Amniotic epithelial cell (primary cell): Measurements from ENCODE around the gene FOXD3.

Experiments used
- DNase-seq: peaks from one replicate; pipeline ENCODE4 v3.0.0-alpha.2; 2010; ENCODE audit warnings: low read depth

FOXD3 gene

GRCh38 chr1:63322114-63322943, at the start of gene FOXD3:
FOXD3 (plus strand) TSS chr1:63322567; CDS start chr1:63323059, 492 bp downstream.
- DNase-seq = peak; percentile 11

- no peak for DNase-seq
Measured at GRCh38 chr1:63272811-63273210, 49.6 kb upstream of the FOXD3 start.

GRCh38 chr1:63274371-63274770, 48.0 kb upstream of the FOXD3 start:
- no peak for DNase-seq

GRCh38 chr1:63274979-63275378, 47.4 kb upstream of the FOXD3 start:
- DNase-seq = no peak

- DNase-seq = no peak
Measured at GRCh38 chr1:63276624-63277023, 45.7 kb upstream of the FOXD3 start.

GRCh38 chr1:63277195-63278192, 44.9 kb upstream of the FOXD3 start:
- no peak for DNase-seq

- no peak for DNase-seq
Measured at GRCh38 chr1:63281753-63282152, 40.6 kb upstream of the FOXD3 start.

- DNase-seq = no peak
Measured at GRCh38 chr1:63289135-63289534, 33.2 kb upstream of the FOXD3 start.

GRCh38 chr1:63294803-63295594, 27.4 kb upstream of the FOXD3 start:
- DNase-seq = no peak

GRCh38 chr1:63304410-63304809, 18.0 kb upstream of the FOXD3 start:
- no peak for DNase-seq

- no peak for DNase-seq
Measured at GRCh38 chr1:63305043-63305442, 17.3 kb upstream of the FOXD3 start.

GRCh38 chr1:63307196-63307794, 15.1 kb upstream of the FOXD3 start:
- no peak for DNase-seq

- DNase-seq = no peak
Measured at GRCh38 chr1:63316598-63316983, 5.8 kb upstream of the FOXD3 start.

- peak; percentile 28 for DNase-seq
Measured at GRCh38 chr1:63316984-63317816, 5.2 kb upstream of the FOXD3 start.

GRCh38 chr1:63317817-63318152, 4.6 kb upstream of the FOXD3 start:
- DNase-seq = no peak

- DNase-seq = no peak
Measured at GRCh38 chr1:63318201-63318979, 4.0 kb upstream of the FOXD3 start.

GRCh38 chr1:63319046-63320021, 3.0 kb upstream of the FOXD3 start:
- no peak for DNase-seq

- DNase-seq = no peak
Measured at GRCh38 chr1:63320022-63320721, 2.2 kb upstream of the FOXD3 start.
